NCI-H2107 treated with DMSO at 0.1 percent for 48 hours (cell line): ENCODE results near the gene NONO.
A peak's percentile ranks its signal among the peaks of the same experiment; 100 is the strongest.
"Not testable (repeated sequence)": the region's sequence is repeated elsewhere in the genome, so short reads cannot be mapped to it uniquely, and the experiment has no call there.

Experiments used
- DNase-seq: peaks from one replicate; lab custom pipeline; 2025; ENCODE audit not compliant: unreplicated experiment; lab: John Stamatoyannopoulos, UW

The NONO gene, protein sequence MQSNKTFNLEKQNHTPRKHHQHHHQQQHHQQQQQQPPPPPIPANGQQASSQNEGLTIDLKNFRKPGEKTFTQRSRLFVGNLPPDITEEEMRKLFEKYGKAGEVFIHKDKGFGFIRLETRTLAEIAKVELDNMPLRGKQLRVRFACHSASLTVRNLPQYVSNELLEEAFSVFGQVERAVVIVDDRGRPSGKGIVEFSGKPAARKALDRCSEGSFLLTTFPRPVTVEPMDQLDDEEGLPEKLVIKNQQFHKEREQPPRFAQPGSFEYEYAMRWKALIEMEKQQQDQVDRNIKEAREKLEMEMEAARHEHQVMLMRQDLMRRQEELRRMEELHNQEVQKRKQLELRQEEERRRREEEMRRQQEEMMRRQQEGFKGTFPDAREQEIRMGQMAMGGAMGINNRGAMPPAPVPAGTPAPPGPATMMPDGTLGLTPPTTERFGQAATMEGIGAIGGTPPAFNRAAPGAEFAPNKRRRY

DNA sequence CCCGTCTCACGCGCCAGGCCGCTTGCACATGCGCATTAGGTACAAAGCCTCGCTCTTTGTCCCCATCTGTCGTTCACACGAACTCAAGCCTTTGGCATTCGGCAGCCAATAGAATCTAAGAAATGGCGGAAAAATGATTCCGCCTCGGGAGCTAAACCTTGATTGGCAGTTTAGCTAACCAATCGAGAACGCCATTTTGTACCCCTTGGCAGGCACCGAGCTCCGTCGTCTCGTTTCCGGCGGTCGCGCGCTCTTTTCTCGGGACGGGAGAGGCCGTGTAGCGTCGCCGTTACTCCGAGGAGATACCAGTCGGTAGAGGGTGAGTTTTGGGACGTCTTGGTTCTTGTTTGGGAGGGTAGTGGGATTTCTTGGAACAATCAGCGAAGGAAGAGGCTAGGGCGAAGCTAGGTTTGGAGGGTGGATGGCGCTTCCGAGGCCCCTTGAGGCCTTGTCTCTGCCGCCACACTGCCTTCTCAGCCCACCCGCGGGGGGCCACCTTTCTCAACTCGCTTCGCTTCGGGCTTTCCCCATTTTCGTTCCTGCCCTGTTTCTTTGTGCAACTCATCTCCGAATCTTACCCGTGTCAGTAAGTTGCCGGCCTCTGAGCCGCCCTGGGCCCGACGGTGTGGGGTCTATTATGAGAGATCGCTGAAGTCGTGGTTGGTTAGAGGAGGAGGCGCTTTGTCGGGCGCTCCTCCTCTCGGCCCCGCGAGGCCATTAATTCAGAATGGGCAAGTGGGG lies at the start of gene NONO:
NONO (plus strand) TSS at position 233 of the 741 bp plus-strand sequence. CDS start 7,003 bp downstream, outside the sequence.
- DNase-seq, result peak; percentile 99

DNA sequence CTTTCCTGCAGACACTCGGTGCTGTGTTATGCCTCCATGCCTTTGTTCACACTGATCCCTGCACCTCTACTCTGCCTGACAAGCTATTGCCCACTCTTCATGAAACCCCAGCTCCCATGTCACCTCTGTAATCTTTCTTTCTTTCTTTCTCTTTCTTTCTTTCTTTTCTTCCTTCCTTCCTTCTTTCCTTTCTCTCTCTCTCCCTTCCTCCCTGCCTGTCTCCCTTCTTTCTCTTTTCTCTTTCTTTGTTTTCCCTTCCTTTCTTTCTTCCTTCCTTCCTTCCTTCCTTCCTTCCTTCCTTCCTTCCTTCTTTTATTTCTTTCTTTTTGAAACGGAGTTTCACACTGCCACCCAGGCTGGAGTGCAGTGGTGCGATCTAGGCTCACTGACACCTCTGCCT lies 48.0 kb upstream of the NONO start:
- no peak for DNase-seq

DNA sequence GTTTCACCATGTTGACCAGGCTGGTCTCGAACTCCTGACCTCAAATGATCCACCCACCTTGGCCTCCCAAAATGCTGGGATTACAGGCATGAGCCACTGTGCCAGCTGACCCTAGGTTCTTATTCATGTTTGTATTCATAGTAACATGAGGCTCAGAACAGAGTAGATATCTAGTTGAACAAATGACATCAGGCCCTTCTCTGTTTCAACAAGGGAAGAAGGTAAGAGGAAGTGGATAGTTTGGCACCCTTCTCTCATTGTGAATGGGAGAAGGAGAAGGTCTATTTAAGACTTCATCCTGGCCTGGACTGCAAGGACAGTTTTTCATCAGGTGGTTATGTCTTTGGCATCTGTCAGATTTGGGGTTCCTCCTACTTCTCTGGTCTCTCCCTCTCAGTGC lies 46.6 kb upstream of the NONO start:
- no peak for DNase-seq

- DNase-seq, result no peak
These were observed 43.7 kb upstream of the NONO start for GRCh38 chrX:71239781-71240180.

DNA sequence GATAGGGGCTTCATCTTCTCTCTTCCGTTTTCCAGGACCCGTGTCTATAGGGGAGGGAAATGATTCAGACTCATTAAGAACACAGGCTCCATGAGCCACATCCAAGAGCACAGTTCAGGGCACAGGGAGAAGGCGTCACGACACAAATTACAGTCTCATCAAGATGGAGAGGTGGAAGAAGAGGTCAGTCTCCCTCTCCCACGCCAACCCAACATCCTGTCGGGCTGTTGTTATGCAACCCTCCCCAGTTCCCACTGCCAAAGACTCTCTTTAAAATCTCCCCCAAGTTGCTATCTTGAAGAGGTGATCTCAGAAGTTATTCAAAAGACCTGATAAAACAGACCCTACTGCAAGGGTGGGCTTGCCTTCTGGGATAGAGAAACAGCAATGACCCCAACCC lies 42.1 kb upstream of the NONO start:
- no peak for DNase-seq

- DNase-seq, result no peak
These were observed 38.9 kb upstream of the NONO start for GRCh38 chrX:71244359-71245128.

GRCh38 chrX:71245159-71245558 lies 38.3 kb upstream of the NONO start:
- no peak for DNase-seq

DNA sequence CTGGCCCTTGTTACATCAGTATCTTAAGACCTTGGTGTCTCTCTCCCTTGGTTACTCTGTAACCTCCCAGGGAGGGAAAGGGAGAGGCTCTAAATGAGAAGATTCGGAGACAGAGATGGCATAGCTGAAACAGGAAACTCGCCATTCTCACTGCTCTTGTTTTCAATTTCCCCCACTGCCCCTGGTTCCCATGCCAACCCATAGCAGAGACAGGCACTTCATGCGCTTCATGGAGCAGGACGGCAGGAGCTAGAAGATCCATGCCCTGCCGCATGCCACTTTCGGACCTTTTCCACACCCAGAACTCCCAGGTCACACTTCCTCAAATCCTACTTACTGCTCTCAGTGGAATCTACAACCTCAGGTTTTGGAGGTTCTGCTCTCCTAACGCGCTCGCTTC lies 32.6 kb upstream of the NONO start:
- no peak for DNase-seq

- DNase-seq, result no peak
These were observed 31.9 kb upstream of the NONO start for GRCh38 chrX:71251466-71251973.

DNA sequence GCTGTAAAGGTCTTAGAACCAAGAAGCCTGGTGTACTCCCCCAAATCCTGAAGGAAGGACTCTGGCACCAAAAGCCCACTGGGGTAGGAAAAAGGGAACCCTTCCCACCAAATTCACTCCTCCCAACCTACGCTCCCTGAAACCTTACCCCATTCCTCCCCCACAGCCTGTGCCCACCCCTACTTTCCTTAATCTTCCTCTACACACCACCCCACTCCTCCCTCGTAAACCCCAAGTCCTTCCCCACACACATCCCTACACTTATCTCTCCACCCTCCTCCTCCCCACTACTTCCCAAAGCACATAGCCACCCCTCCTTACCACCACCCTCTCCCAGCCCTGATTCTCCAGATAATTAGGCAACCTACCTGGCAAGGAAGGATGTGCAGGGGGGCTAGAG lies 31.2 kb upstream of the NONO start:
- no peak for DNase-seq

DNA sequence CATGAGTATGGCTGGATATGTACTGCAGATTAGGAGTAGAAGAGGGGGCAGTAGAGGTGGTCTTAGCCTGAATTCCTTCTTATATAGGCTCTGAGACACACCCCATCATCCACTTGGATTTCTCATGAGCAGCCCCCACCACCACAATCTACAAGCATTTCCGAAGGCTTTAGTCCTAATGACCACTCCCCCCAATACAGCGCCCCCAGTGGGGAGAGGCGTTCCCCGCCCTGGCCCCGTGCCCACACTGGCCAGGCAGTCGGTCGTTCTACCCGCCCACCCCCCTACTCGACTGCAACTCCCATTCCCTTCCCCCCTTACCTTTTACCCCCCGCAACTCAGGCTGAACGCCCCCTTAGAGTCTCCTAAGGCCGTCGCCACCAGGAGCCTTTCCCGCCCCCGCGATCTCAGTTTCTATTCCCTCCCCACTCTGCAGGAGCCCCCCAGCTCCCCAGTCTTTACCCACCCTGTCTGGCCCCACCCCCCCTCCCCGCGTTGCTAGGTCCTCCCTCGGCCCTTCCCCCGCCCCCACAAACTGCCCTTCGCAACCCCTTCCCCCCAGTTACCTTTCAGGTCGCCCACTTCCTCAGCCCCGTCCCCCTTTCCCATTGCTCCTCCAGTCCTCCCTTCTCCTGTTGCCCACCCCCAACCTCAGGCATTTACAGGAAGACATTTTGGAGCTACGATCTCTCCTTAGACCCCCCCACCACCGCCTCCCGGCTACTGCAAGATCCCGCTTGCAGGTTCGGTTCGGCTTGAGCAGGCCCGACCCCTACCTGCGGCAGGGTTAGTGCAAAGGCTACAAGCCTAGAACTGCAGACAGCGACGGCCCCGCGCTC lies 30.0 kb upstream of the NONO start:
- DNase-seq, result no peak

DNA sequence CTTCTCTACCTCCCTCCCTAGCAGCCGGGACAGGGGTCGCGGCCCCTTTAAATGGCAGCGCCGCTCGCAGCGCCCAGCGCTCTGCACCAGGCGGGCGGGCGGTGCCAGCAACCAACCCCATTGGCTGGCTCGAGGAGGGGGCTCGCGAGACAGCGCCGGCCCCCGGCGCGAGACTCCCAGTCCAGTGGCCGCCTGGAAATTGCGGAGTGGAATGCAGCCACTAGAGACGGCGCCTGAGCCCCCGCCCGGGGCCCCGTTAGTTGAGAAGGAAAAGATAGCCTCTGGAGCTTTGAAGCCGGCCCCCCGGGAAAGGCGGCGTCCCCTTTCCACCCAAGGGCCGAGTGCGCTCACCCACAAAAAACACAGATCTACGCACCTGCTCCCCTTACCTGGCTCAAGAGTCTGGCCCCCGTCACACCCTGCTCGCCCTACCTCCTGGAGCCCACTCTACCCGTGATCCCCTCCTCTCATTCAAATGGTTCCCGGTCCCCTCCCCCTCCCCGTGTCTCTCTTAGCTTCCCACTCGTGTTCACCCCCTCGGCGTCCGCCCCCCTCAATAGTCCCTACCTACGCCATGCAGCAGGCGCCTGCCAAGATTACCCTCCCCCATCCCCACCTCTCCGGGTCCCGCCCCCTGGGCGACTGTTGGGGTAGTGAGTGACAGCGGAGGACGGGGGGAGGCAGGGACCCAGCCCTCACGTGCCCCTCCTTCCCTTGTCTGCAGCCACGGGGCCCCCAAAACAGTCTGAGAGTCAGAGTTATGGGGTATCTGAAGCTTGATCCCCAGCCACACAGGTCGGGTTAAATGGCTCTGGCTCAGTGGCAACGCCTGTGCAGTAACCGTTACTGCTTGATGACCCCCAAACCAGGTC lies 29.1 kb upstream of the NONO start, which contains the start of gene ZMYM3:
ZMYM3 (minus strand) TSS at position 49 of the 872 bp plus-strand sequence. CDS start 885 bp downstream, outside the sequence.
- DNase-seq, result peak; percentile 78

DNA sequence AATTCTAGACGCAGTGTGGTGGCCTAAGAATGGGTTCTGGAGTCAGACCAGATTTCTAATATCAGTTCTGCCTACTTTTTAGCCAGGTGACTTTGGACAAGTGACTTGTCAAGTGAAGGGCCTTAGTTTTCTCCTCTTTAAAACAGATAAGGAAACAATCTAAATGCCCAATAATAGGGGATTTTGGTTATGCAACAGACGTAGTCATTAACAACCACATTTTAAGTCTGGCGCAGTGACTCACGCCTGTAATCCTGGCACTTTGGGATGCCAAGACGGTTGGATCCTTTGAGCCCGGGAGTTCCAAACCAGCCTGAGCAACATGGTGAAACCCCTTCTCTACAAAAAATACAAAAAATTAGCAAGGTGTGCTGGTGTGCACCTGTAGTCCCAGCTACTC lies 27.4 kb upstream of the NONO start:
- DNase-seq, result no peak

DNA sequence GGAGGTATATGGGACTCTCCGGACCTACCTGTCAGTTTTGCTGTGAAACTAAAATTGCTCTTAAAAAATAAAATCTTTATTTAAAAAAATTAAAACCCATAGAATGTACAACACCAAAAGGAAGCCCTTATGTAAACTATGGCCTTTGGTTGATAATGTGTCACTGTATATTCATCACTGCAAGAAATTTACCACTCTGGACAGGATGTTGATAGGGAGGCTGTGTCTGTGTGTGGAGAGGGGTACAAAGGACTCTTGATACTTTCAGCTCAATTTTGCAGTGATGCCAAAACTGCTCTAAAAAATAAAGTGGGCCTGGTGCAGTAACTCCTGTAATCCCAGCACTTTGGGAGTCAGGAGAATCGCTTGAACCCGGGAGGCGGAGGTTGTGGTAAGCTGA lies 26.6 kb upstream of the NONO start:
- no peak for DNase-seq

GRCh38 chrX:71268624-71269023 lies 14.8 kb upstream of the NONO start:
- DNase-seq, result not testable (repeated sequence)

GRCh38 chrX:71269801-71270395 lies 13.5 kb upstream of the NONO start:
- no peak for DNase-seq

DNA sequence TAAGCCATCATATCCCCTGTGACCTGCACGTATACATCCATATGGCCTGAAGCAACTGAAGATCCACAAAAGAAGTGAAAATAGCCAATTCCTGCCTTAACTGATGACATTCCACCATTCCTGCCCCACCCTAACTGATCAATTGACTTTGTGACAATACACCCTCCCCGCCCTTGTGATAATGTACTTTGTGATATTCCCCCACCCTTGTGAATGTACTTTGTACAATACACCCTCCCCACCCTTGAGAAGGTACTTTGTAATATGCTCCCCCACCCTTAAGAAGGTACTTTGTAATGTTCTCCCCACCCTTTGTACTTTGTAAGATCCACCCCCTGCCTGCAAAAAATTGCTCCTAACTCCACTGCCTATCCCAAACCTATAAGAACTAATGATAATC lies 11.1 kb upstream of the NONO start:
- not testable (repeated sequence) for DNase-seq

- DNase-seq, result not testable (repeated sequence)
These were observed 2.1 kb upstream of the NONO start for GRCh38 chrX:71281300-71281699.
